GM12865 (cell line): ENCODE measurements around the gene WDFY3.

Experiments
- DNase-seq: peaks from one replicate; pipeline ENCODE4 v3.0.0; 2010; ENCODE audit warnings: low read depth
- H3K4me3 ChIP-seq: 2 replicates; pipeline ENCODE4 v1.5.1; 2011; ENCODE audit warnings: mild to moderate bottlenecking, low read depth, low read length, control low read depth
- CTCF ChIP-seq: IDR thresholded peaks from 2 replicates; pipeline ENCODE4 v1.5.1; 2011; ENCODE audit warnings: low read length, control low read depth, low read depth, inconsistent platforms; ENCODE audit not compliant: insufficient read depth; ENCODE audit errors: missing control alignments

Gene WDFY3

GRCh38 chr4:84937381-84937977 is 29.0 kb downstream of the WDFY3 start:
- no peak for DNase-seq
- no peak overlapping the region for H3K4me3 ChIP-seq
- no peak for TF ChIP-seq CTCF

- H3K4me3 ChIP-seq, result no peak overlapping the region
- no peak for DNase-seq
- no peak for TF ChIP-seq CTCF
Observed at GRCh38 chr4:84936123-84936522, 30.4 kb downstream of the WDFY3 start.

- DNase-seq, result peak; percentile 18
- no peak overlapping the region for H3K4me3 ChIP-seq
- TF ChIP-seq CTCF, result no peak
Observed at GRCh38 chr4:84932462-84932861, 34.0 kb downstream of the WDFY3 start.

GRCh38 chr4:84931961-84932360 is 34.5 kb downstream of the WDFY3 start:
- H3K4me3 ChIP-seq, result no peak overlapping the region
- TF ChIP-seq CTCF, result no peak
- DNase-seq, result no peak

GRCh38 chr4:84931274-84931673 is 35.2 kb downstream of the WDFY3 start:
- no peak overlapping the region for H3K4me3 ChIP-seq
- no peak for TF ChIP-seq CTCF
- no peak for DNase-seq

GRCh38 chr4:84928089-84928488 is 38.4 kb downstream of the WDFY3 start:
- no peak for TF ChIP-seq CTCF
- no peak for DNase-seq
- H3K4me3 ChIP-seq, result no peak overlapping the region

GRCh38 chr4:84927428-84927827 is 39.1 kb downstream of the WDFY3 start:
- TF ChIP-seq CTCF, result no peak
- H3K4me3 ChIP-seq, result no peak overlapping the region
- DNase-seq, result no peak
